Tibial artery (tissue), 4 donors: ENCODE results near the gene IPCEF1.

Experiments
- DNase-seq, 2 donors: peaks; one replicate each; pipeline ENCODE4 v3.0.0-alpha.2; 2019
- H3K27ac ChIP-seq, 2 donors: fragments of 200-600 bp; sonication (generic) in 1 of 2; 1 replicate in 1 of 2; 2 replicates in 1 of 2; pipeline ENCODE4 v1.5.1; 2018 to 2019; ENCODE audit warnings: mild to moderate bottlenecking in 1 of 2
- H3K27me3 ChIP-seq, 2 donors: fragments of 200-600 bp; sonication (generic) in 1 of 2; one replicate each; pipeline versions ENCODE4 v1.5.1 to v1.6.0; 2016 to 2019
- H3K36me3 ChIP-seq, 3 donors: fragments of 200-600 bp; sonication (generic) in 2 of 3; one replicate each; pipeline ENCODE4 v1.5.1; 2016 to 2019; ENCODE audit warnings: mild to moderate bottlenecking in 2 of 3
- H3K4me1 ChIP-seq, 4 donors: fragments of 200-600 bp; sonication (generic) in 2 of 4; 1 replicate in 3 of 4; 2 replicates in 1 of 4; pipeline ENCODE4 v1.5.1; 2016 to 2019
- H3K4me3 ChIP-seq, 2 donors: fragments of 200-600 bp; sonication (generic) in 1 of 2; 1 replicate in 1 of 2; 2 replicates in 1 of 2; pipeline ENCODE4 v1.5.1; 2018 to 2019; ENCODE audit warnings: mild to moderate bottlenecking in 2 of 2
- H3K9me3 ChIP-seq, 3 donors: fragments of 200-600 bp; sonication (generic) in 1 of 3; one replicate each; pipeline ENCODE4 v1.5.1; 2016 to 2019
- intact Hi-C: fragments of 100-400 bp; cut with DNase I; formaldehyde crosslinking; loops from one replicate; pipeline ENCODE4 v1.15.0; 2023; ENCODE audit warnings: low total_unique reads
- TF ChIP-seq, protein P1 (sequence below), 2 experiments: fragments of 200-600 bp in 1 of 2; fragments of 450-650 bp in 1 of 2; IDR thresholded peaks; one replicate each; pipeline ENCODE4 v1.5.1; 2017 to 2019; ENCODE audit warnings: antibody characterized with exemption in 2 of 2, mild to moderate bottlenecking in 1 of 2, moderate library complexity in 1 of 2

IPCEF1 gene

GRCh38 chr6:154292855-154293519 lies 63.6 kb downstream of the IPCEF1 start:
- intact Hi-C loops = no loop called here
- Histone ChIP-seq H3K36me3 (no peaks in the 10 kb centered on the region), H3K27me3 (no peaks in the 10 kb centered on the region), H3K4me1 (peaks cover 0 to 8% (median 7%) of the 10 kb centered on the region in 4 donors), H3K4me3 (no peak overlapping the region), H3K9me3 (no peaks in the 10 kb centered on the region), H3K27ac (no peak overlapping the region)
- TF ChIP-seq, protein P1, sequence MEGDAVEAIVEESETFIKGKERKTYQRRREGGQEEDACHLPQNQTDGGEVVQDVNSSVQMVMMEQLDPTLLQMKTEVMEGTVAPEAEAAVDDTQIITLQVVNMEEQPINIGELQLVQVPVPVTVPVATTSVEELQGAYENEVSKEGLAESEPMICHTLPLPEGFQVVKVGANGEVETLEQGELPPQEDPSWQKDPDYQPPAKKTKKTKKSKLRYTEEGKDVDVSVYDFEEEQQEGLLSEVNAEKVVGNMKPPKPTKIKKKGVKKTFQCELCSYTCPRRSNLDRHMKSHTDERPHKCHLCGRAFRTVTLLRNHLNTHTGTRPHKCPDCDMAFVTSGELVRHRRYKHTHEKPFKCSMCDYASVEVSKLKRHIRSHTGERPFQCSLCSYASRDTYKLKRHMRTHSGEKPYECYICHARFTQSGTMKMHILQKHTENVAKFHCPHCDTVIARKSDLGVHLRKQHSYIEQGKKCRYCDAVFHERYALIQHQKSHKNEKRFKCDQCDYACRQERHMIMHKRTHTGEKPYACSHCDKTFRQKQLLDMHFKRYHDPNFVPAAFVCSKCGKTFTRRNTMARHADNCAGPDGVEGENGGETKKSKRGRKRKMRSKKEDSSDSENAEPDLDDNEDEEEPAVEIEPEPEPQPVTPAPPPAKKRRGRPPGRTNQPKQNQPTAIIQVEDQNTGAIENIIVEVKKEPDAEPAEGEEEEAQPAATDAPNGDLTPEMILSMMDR (IDR thresholded peaks at IDR 0.05) = no peak
- DNase-seq = no peak

- Histone ChIP-seq H3K27ac (no peak overlapping the region), H3K4me1 (no peaks in the 10 kb centered on the region), H3K4me3 (no peak overlapping the region), H3K9me3 (no peaks in the 10 kb centered on the region), H3K27me3 (no peaks in the 10 kb centered on the region), H3K36me3 (no peaks in the 10 kb centered on the region)
- intact Hi-C loops = no loop called here
- no peak for DNase-seq
- TF ChIP-seq, protein P1 (IDR thresholded peaks at IDR 0.05) = no peak
Observed at GRCh38 chr6:154292066-154292465, 64.5 kb downstream of the IPCEF1 start.

DNA sequence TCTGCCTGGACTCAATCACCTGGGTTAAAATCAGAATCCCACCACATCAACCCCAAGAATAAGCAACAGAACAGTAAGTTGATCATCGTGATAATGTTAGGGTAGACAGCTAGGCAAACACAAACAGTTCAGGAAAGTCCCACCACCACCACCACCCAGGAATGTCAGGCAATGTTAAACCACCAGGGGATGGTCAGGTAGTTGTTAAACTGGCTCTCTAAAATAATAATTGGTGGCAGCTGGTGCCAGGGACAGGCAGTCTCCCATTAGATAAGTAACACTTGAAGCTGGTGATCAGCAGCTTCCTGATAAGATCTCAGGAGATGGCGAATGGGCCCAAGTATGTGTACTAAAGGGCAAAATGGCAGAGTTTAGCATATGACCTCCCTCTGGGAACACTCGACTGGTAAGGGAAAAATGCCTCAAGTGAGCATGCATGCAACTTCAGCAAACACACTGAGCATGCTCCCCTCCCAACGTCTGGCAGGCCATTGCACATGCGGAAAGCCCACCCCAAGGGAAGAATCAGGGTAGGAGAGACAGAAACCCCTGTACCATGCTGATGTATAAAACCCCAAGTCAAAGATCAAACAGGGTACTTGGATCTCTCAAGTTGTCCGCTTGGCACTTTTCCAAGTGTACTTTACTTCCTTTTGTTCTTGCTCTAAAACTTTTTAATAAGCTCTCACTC lies 66.6 kb downstream of the IPCEF1 start:
- TF ChIP-seq, protein P1 (IDR thresholded peaks at IDR 0.05) = no peak
- DNase-seq = no peak
- H3K27me3 ChIP-seq = no peaks in the 10 kb centered on the region
- H3K27ac ChIP-seq = no peak overlapping the region
- no peaks in the 10 kb centered on the region for H3K36me3 ChIP-seq
- intact Hi-C loops = no loop called here
- no peaks in the 10 kb centered on the region for H3K4me1 ChIP-seq
- H3K9me3 ChIP-seq = no peaks in the 10 kb centered on the region
- no peak overlapping the region for H3K4me3 ChIP-seq

DNA sequence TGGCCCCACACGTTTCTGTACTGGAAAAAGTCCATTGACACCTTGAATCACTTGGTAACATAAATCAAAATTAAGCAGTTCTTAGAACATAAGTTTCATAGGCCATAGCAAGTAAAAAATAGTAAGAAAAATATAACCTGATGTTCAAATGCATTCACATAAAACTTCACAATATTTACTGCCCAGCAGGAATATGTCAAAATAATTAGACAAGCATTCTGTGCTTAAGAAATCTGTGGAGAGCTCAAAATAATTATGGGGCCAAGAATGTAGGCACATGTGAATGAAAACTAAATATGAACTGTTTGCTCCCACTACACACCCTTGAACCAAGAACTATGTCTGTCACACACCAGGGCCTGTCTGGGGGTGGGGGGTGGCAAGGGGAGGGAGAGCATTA lies 70.8 kb downstream of the IPCEF1 start:
- Histone ChIP-seq H3K4me3 (no peak overlapping the region), H3K4me1 (no peaks in the 10 kb centered on the region), H3K27ac (no peak overlapping the region), H3K9me3 (no peaks in the 10 kb centered on the region), H3K27me3 (no peaks in the 10 kb centered on the region), H3K36me3 (no peaks in the 10 kb centered on the region)
- TF ChIP-seq, protein P1 (IDR thresholded peaks at IDR 0.05) = no peak
- intact Hi-C loops = no loop called here
- DNase-seq = no peak

GRCh38 chr6:154284313-154284853 lies 72.2 kb downstream of the IPCEF1 start:
- Histone ChIP-seq H3K4me3 (no peak overlapping the region), H3K27ac (no peak overlapping the region), H3K27me3 (no peaks in the 10 kb centered on the region), H3K36me3 (no peaks in the 10 kb centered on the region), H3K9me3 (no peaks in the 10 kb centered on the region), H3K4me1 (no peaks in the 10 kb centered on the region)
- no peak for DNase-seq
- TF ChIP-seq, protein P1 (IDR thresholded peaks at IDR 0.05) = no peak
- intact Hi-C loops = no loop called here
